GM12891 (cell line): Measurements from ENCODE around the gene PRMT3.

Source experiments
- POLR2A ChIP-seq: IDR thresholded peaks from 2 replicates; pipeline ENCODE4 v1.6.1; 2011; ENCODE audit warnings: low read depth, low read length, control low read depth
- POLR2AphosphoS5 ChIP-seq: IDR thresholded peaks from 2 replicates; pipeline ENCODE4 v1.6.1; 2011; ENCODE audit warnings: low read depth, low read length, control low read depth
- POU2F2 ChIP-seq: IDR thresholded peaks from 2 replicates; pipeline ENCODE4 v1.6.1; 2011; ENCODE audit warnings: low read depth, mild to moderate bottlenecking, control low read depth, low read length, moderate library complexity
- TAF1 ChIP-seq: IDR thresholded peaks from 2 replicates; pipeline ENCODE4 v1.6.1; 2011; ENCODE audit warnings: low read depth, low read length, control low read depth

GRCh38 chr11:20474882-20475517, 87.5 kb downstream of the PRMT3 start:
- no peak for TF ChIP-seq POLR2A
- TF ChIP-seq POLR2AphosphoS5 = no peak
- TF ChIP-seq TAF1 = no peak
- no peak for TF ChIP-seq POU2F2
